Caco-2 (cell line): Measurements from ENCODE around the gene SCD5. TPM values are rescaled to one million over a fixed set of nuclear protein-coding genes. Genes with fewer than 3 reads are reported as not detected.

Source experiments
- BruUV-seq: library from RNA; stranded (reverse); fragments of 400-500 nt; replicated peaks from 2 replicates; lab custom pipeline; 2021; lab: Mats Ljungman, UMichigan
- CTCF ChIA-PET: fragments of 300-600 bp; sonication (Branson Sonifier 250); formaldehyde crosslinking; loops from one replicate; lab custom pipeline; 2022; ENCODE audit warnings: antibody characterized with exemption; lab: Charles Lee
- POLR2A ChIA-PET: fragments of 300-600 bp; sonication (Branson Sonifier 250); formaldehyde crosslinking; loops from one replicate; lab custom pipeline; 2022; ENCODE audit warnings: antibody characterized with exemption; lab: Charles Lee
- DNase-seq, 2 experiments: peaks; one replicate each; pipeline versions ENCODE4 v3.0.0 to v3.0.0-alpha.2; 2020 to 2022
- H3K27me3 ChIP-seq: replicated peaks from 2 replicates; pipeline ENCODE4 v1.6.0; 2011; ENCODE audit warnings: low read length; ENCODE audit not compliant: control insufficient read depth, insufficient read depth
- H3K36me3 ChIP-seq: 2 replicates; pipeline ENCODE4 v1.5.1; 2011; ENCODE audit warnings: low read length; ENCODE audit not compliant: control insufficient read depth, insufficient read depth
- H3K4me1 ChIP-seq: fragments of 250-450 bp; sonication (Bioruptor Pico); 2 replicates; pipeline ENCODE4 v1.5.1; 2020; ENCODE audit warnings: mild to moderate bottlenecking
- H3K4me3 ChIP-seq: 2 replicates; pipeline ENCODE4 v1.5.1; 2011; ENCODE audit warnings: low read depth, mild to moderate bottlenecking, control low read depth, low read length
- H3K9me3 ChIP-seq: fragments of 250-450 bp; sonication (Bioruptor Pico); 2 replicates; pipeline ENCODE4 v1.5.1; 2020; ENCODE audit warnings: mild to moderate bottlenecking, moderate library complexity
- H3K27ac Mint-ChIP-seq: one replicate; pipeline ENCODE4 v1.8.0; 2022; ENCODE audit warnings: mixed read lengths; ENCODE audit not compliant: unreplicated experiment
- H3K27me3 Mint-ChIP-seq: one replicate; pipeline ENCODE4 v1.8.0; 2022; ENCODE audit warnings: mixed read lengths; ENCODE audit not compliant: insufficient read depth, unreplicated experiment
- H3K36me3 Mint-ChIP-seq: one replicate; pipeline ENCODE4 v1.8.0; 2022; ENCODE audit warnings: mild to moderate bottlenecking, mixed read lengths; ENCODE audit not compliant: insufficient read depth, unreplicated experiment
- H3K4me1 Mint-ChIP-seq: one replicate; pipeline ENCODE4 v1.8.0; 2022; ENCODE audit warnings: low read depth, mixed read lengths; ENCODE audit not compliant: unreplicated experiment
- H3K4me3 Mint-ChIP-seq: one replicate; pipeline ENCODE4 v1.8.0; 2022; ENCODE audit warnings: mild to moderate bottlenecking, moderate library complexity, mixed read lengths; ENCODE audit not compliant: unreplicated experiment
- H3K9me3 Mint-ChIP-seq: one replicate; pipeline ENCODE4 v1.8.0; 2022; ENCODE audit warnings: mixed read lengths; ENCODE audit not compliant: unreplicated experiment
- CTCF ChIP-seq, 2 experiments: fragments of 200-600 bp in 1 of 2; IDR thresholded peaks; 1 replicate in 1 of 2; 2 replicates in 1 of 2; pipeline versions ENCODE4 v1.5.1 to v1.8.0; 2011 to 2022; ENCODE audit warnings: antibody characterized with exemption in 1 of 2, control low read depth in 1 of 2, inconsistent platforms in 1 of 2, low read depth in 1 of 2, low read length in 1 of 2, mild to moderate bottlenecking in 1 of 2, moderate library complexity in 1 of 2; ENCODE audit not compliant: insufficient read depth in 1 of 2, severe bottlenecking in 1 of 2, unreplicated experiment in 1 of 2
- intact Hi-C: fragments of 100-400 bp; cut with micrococcal nuclease; formaldehyde crosslinking; loops from one replicate; pipeline ENCODE4 v1.10.0; 2022; ENCODE audit not compliant: unreplicated experiment
- total RNA-seq: library from RNA; stranded (reverse); gene quantifications from 2 replicates; pipeline ENCODE4 v1.2.3, GENCODE V29; 2022

The SCD5 gene
- total RNA-seq, 1 experiment from 2014 or later: 2.7 TPM

DNA sequence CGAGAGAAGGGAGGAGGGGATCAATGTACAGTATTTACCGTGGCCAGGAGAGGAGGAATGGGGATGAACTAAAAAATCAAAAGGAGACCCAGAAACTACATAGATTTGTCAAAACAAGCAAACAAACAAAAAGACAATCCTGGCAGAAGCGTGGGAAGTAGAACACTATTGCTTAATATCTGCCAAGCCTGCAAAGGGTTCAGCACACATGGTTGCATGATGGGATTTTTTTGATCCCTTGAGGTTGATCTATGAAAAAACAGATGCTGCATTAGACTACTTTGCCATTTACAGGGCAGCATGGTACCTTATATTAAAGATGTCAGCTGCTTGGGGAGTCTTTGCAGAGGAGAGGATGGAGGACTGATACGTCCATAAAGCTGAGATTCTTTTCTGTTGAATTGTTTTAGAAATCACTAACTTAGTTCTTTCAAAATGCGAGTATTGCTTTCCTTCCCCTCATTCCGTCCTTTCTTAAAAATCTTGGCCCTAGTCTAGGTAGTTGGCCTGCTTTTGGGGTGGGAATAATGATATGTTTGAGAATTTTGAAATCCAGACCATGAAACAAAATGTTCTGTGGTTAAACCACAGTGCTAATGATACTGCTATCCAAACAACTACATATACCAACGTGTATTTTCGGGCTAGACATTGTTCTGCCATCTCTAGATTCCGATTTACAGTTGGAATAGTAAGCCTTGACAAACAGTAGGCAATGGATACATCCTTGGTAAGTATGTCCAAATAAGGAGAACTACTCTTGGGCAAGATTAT lies 197.2 kb downstream of the SCD5 start:
- ChIA-PET CTCF (interaction anchor here (0.6 kb wide), 1 partner anchor 172 kb away, joined by 3 read pairs; no protein-coding TSS in a partner anchor), POLR2A (no interaction called here)
- Mint-ChIP-seq H3K4me3 (no peak overlapping the region), H3K27ac (no peak overlapping the region), H3K4me1 (no peaks in the 10 kb centered on the region), H3K9me3 (no peaks in the 10 kb centered on the region), H3K27me3 (no peaks in the 10 kb centered on the region), H3K36me3 (no peaks in the 10 kb centered on the region)
- no peaks in the 10 kb centered on the region for H3K9me3 ChIP-seq
- H3K36me3 ChIP-seq: no peaks in the 10 kb centered on the region
- no peaks in the 10 kb centered on the region for H3K4me1 ChIP-seq
- TF ChIP-seq CTCF (IDR thresholded peaks at IDR 0.05; ENCODE audit: insufficient read depth in 1 of 2, low read depth in 1 of 2, low read length in 1 of 2, severe bottlenecking in 1 of 2, unreplicated experiment in 1 of 2): no peak
- intact Hi-C loops: no loop called here
- BruUV-seq: no TSS peak
- no peak for DNase-seq
- no peaks in the 10 kb centered on the region for H3K27me3 ChIP-seq
- no peak overlapping the region for H3K4me3 ChIP-seq

- BruUV-seq: no TSS peak
- Histone ChIP-seq H3K27me3 (no peaks in the 10 kb centered on the region), H3K4me3 (no peak overlapping the region), H3K36me3 (no peaks in the 10 kb centered on the region), H3K4me1 (no peaks in the 10 kb centered on the region), H3K9me3 (no peaks in the 10 kb centered on the region)
- intact Hi-C loops: loop anchor here (1.0 to 2.0 kb wide), 2 partner anchors 71 to 137 kb away; no protein-coding TSS in a partner anchor
- peak; percentile 55 to 57 for DNase-seq
- Mint-ChIP-seq H3K36me3 (no peaks in the 10 kb centered on the region), H3K4me3 (no peak overlapping the region), H3K9me3 (no peaks in the 10 kb centered on the region), H3K27ac (no peak overlapping the region), H3K4me1 (no peaks in the 10 kb centered on the region), H3K27me3 (no peaks in the 10 kb centered on the region)
- TF ChIP-seq CTCF (IDR thresholded peaks at IDR 0.05; ENCODE audit: insufficient read depth in 1 of 2, low read depth in 1 of 2, low read length in 1 of 2, severe bottlenecking in 1 of 2, unreplicated experiment in 1 of 2): peak in 1 of 2 experiments; percentile 30
- POLR2A ChIA-PET: no interaction called here
- CTCF ChIA-PET: no interaction called here
Observed at GRCh38 chr4:82599336-82599735, 199.3 kb downstream of the SCD5 start.

- peaks cover 12% of the 10 kb centered on the region; the same call in 1 of the 2 replicates for H3K4me1 ChIP-seq
- Mint-ChIP-seq H3K36me3 (no peaks in the 10 kb centered on the region), H3K27me3 (no peaks in the 10 kb centered on the region), H3K9me3 (no peaks in the 10 kb centered on the region), H3K4me1 (peaks cover 7% of the 10 kb centered on the region), H3K4me3 (no peak overlapping the region), H3K27ac (no peak overlapping the region)
- no peaks in the 10 kb centered on the region for H3K36me3 ChIP-seq
- H3K4me3 ChIP-seq: no peak overlapping the region
- ChIA-PET POLR2A (no interaction called here), CTCF (no interaction called here)
- no TSS peak for BruUV-seq
- intact Hi-C loops: no loop called here
- DNase-seq: no peak
- H3K27me3 ChIP-seq: no peaks in the 10 kb centered on the region
- H3K9me3 ChIP-seq: no peaks in the 10 kb centered on the region
- no peak for TF ChIP-seq CTCF (IDR thresholded peaks at IDR 0.05; ENCODE audit: insufficient read depth in 1 of 2, low read depth in 1 of 2, low read length in 1 of 2, severe bottlenecking in 1 of 2, unreplicated experiment in 1 of 2)
Observed at GRCh38 chr4:82594456-82594855, 204.1 kb downstream of the SCD5 start.
